Left ventricle myocardium inferior (tissue), 1 donor: ENCODE results near the gene LRRC10B. TPM values are rescaled to one million over a fixed set of nuclear protein-coding genes. Genes with fewer than 3 reads are reported as not detected.
A peak's percentile ranks its signal among the peaks of the same experiment; 100 is the strongest.

Experiments used
- DNase-seq: peaks from one replicate; pipeline ENCODE4 v3.0.0-alpha.2; 2020
- H3K27ac ChIP-seq: fragments of 200-600 bp; replicated peaks from 2 replicates; pipeline ENCODE4 v1.8.0; 2021
- H3K27me3 ChIP-seq: fragments of 200-600 bp; 2 replicates; pipeline ENCODE4 v1.8.0; 2021; ENCODE audit warnings: low read depth
- H3K36me3 ChIP-seq: fragments of 200-600 bp; 2 replicates; pipeline ENCODE4 v1.8.0; 2021
- H3K4me1 ChIP-seq: fragments of 200-600 bp; 2 replicates; pipeline ENCODE4 v1.8.0; 2021
- H3K4me3 ChIP-seq: fragments of 200-600 bp; 2 replicates; pipeline ENCODE4 v1.8.0; 2021; ENCODE audit warnings: mild to moderate bottlenecking, moderate library complexity
- H3K9me3 ChIP-seq: fragments of 200-600 bp; replicated peaks from 2 replicates; pipeline ENCODE4 v1.8.0; 2021
- CTCF ChIP-seq: fragments of 200-600 bp; IDR thresholded peaks from 2 replicates; pipeline ENCODE4 v1.8.0; 2021; ENCODE audit warnings: antibody characterized with exemption, mild to moderate bottlenecking, borderline replicate concordance
- intact Hi-C: fragments of 100-400 bp; cut with micrococcal nuclease; formaldehyde crosslinking; loops from one replicate; pipeline ENCODE4 v1.11.0; 2022
- total RNA-seq: library from RNA; stranded (reverse); fragmentation: NEBNext Ultra II Directional; extraction: Animal tissue kit (Norgen Biotek cat#: 25700); gene quantifications from one replicate; pipeline ENCODE4 v1.2.1, GENCODE V29; 2021
- donor health status: DM: no; HTN: yes; CAD: no; lungs with severe emphysema.

The LRRC10B gene
- total RNA-seq, 1 donor from 2014 or later, result 0.88 TPM

GRCh38 chr11:61547246-61547645, 38.7 kb downstream of the LRRC10B start:
- DNase-seq, result no peak
- no peak for TF ChIP-seq CTCF
- Histone ChIP-seq H3K4me3 (no peak overlapping the region), H3K36me3 (peaks cover 6% of the 10 kb centered on the region), H3K4me1 (peaks cover 43% of the 10 kb centered on the region), H3K27ac (no peak overlapping the region), H3K9me3 (no peaks in the 10 kb centered on the region), H3K27me3 (no peaks in the 10 kb centered on the region)
- intact Hi-C loops, result no loop called here

- H3K27me3 ChIP-seq, result no peaks in the 10 kb centered on the region
- no peak for DNase-seq
- no peak overlapping the region for H3K4me3 ChIP-seq
- H3K4me1 ChIP-seq, result peaks cover 56% of the 10 kb centered on the region
- no peak for TF ChIP-seq CTCF
- no peaks in the 10 kb centered on the region for H3K9me3 ChIP-seq
- peaks cover 6% of the 10 kb centered on the region for H3K36me3 ChIP-seq
- intact Hi-C loops, result no loop called here
- H3K27ac ChIP-seq, result no peak overlapping the region
These were observed 40.6 kb downstream of the LRRC10B start for GRCh38 chr11:61549177-61549576.

- H3K27me3 ChIP-seq, result peaks cover 2% of the 10 kb centered on the region
- intact Hi-C loops, result no loop called here
- peaks cover 6% of the 10 kb centered on the region for H3K36me3 ChIP-seq
- no peaks in the 10 kb centered on the region for H3K9me3 ChIP-seq
- H3K27ac ChIP-seq, result peak overlapping the region; percentile 57
- H3K4me1 ChIP-seq, result peaks cover 49% of the 10 kb centered on the region
- DNase-seq, result peak; percentile 49
- no peak for TF ChIP-seq CTCF
- no peak overlapping the region for H3K4me3 ChIP-seq
These were observed 41.4 kb downstream of the LRRC10B start for GRCh38 chr11:61549662-61550568.

GRCh38 chr11:61550665-61551227, 42.2 kb downstream of the LRRC10B start:
- H3K27ac ChIP-seq, result peak overlapping the region; percentile 57
- H3K4me1 ChIP-seq, result peaks cover 48% of the 10 kb centered on the region
- peaks cover 3% of the 10 kb centered on the region for H3K36me3 ChIP-seq
- no peak overlapping the region for H3K4me3 ChIP-seq
- DNase-seq, result no peak
- no peaks in the 10 kb centered on the region for H3K9me3 ChIP-seq
- intact Hi-C loops, result no loop called here
- TF ChIP-seq CTCF, result no peak
- peaks cover 10% of the 10 kb centered on the region for H3K27me3 ChIP-seq

GRCh38 chr11:61551634-61552033, 43.1 kb downstream of the LRRC10B start:
- intact Hi-C loops, result no loop called here
- peak overlapping the region; percentile 92 for H3K27ac ChIP-seq
- no peaks in the 10 kb centered on the region for H3K36me3 ChIP-seq
- H3K4me1 ChIP-seq, result peaks cover 48% of the 10 kb centered on the region
- peaks cover 15% of the 10 kb centered on the region for H3K27me3 ChIP-seq
- no peak for TF ChIP-seq CTCF
- H3K4me3 ChIP-seq, result peak overlapping the region; percentile 46
- H3K9me3 ChIP-seq, result no peaks in the 10 kb centered on the region
- peak; percentile 83 for DNase-seq
